Renal cortex interstitium (tissue), 11 donors: Measurements from ENCODE around the gene KCNMB4. TPM values are rescaled to one million over a fixed set of nuclear protein-coding genes. Genes with fewer than 3 reads are reported as not detected.

Experiments used
- DNase-seq, 11 donors: peaks; one replicate each; pipeline ENCODE4 v3.0.0-alpha.2; 2013; ENCODE audit warnings: low read depth in 9 of 11, low spot score in 4 of 11; ENCODE audit errors: extremely low read depth in 1 of 11
- polyA plus RNA-seq, 3 donors: library from polyadenylated mRNA; unstranded; fragments of 120-200 nt; gene quantifications; one replicate each; pipeline ENCODE4 v1.2.1, GENCODE V29; 2013; ENCODE audit not compliant: insufficient read length in 3 of 3

KCNMB4 gene
- polyA plus RNA-seq, 3 donors = 18.4 to 25.7 (median 20.7) TPM

GRCh38 chr12:70408004-70408790, 42.1 kb downstream of the KCNMB4 start:
- DNase-seq = no peak

GRCh38 chr12:70415987-70416386, 49.9 kb downstream of the KCNMB4 start:
- DNase-seq = no peak

DNA sequence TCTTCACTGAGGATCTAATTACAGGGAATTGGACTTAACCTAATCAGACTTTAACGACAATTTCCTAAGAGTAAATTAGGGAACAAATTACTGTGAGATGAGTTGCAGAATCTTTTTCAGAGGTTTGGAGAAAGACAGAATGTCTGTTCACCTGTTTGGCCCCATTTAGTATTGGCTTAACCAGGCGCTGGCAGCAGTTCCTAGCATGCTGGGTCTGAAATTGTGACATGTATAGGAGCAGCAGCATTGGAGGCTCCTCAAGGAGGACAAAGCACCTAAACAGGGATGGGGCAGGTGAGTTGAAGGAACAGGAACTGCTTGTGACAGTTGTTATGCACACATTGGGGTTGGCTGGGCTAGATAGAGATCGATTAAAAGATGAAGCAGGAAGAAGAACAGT, 51.0 kb downstream of the KCNMB4 start:
- no peak for DNase-seq

DNA sequence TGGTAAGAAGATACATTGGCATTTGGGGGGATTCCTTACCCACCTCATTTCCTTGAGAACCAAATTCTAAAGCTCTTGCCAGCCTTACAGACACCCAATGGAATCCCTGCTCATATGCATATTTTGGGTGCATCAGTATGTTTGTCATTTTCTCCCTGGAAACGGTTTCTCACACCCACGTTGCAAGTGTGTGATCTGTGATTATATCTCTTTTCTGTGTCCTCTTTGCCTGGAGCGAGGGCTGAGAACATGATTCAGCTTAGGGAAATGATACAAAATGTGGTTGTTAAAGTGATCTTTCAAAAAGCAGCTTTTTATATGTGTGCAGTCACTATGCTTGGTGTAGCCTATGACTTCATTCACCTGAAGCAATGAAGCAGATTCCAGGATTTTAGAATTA, 52.0 kb downstream of the KCNMB4 start:
- DNase-seq = no peak

- no peak for DNase-seq
Observed at GRCh38 chr12:70422631-70423030, 56.5 kb downstream of the KCNMB4 start.

- no peak for DNase-seq
Observed at GRCh38 chr12:70426620-70427019, 60.5 kb downstream of the KCNMB4 start.

GRCh38 chr12:70427611-70428010, 61.5 kb downstream of the KCNMB4 start:
- DNase-seq = no peak

DNA sequence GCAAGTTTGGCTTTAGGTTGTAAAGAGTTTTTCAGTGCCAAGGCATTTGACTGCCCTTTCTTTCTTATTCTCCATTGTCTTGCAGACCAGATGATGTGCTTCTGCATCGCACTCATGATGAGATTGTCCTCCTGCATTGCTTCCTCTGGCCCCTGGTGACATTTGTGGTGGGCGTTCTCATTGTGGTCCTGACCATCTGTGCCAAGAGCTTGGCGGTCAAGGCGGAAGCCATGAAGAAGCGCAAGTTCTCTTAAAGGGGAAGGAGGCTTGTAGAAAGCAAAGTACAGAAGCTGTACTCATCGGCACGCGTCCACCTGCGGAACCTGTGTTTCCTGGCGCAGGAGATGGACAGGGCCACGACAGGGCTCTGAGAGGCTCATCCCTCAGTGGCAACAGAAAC, 64.3 kb downstream of the KCNMB4 start:
- DNase-seq = no peak

GRCh38 chr12:70436836-70437235, 70.7 kb downstream of the KCNMB4 start:
- DNase-seq = no peak

GRCh38 chr12:70443062-70443673, 77.1 kb downstream of the KCNMB4 start:
- DNase-seq = no peak

- DNase-seq = no peak
Observed at GRCh38 chr12:70444903-70445302, 78.8 kb downstream of the KCNMB4 start.

GRCh38 chr12:70448371-70448770, 82.3 kb downstream of the KCNMB4 start:
- DNase-seq = no peak

DNA sequence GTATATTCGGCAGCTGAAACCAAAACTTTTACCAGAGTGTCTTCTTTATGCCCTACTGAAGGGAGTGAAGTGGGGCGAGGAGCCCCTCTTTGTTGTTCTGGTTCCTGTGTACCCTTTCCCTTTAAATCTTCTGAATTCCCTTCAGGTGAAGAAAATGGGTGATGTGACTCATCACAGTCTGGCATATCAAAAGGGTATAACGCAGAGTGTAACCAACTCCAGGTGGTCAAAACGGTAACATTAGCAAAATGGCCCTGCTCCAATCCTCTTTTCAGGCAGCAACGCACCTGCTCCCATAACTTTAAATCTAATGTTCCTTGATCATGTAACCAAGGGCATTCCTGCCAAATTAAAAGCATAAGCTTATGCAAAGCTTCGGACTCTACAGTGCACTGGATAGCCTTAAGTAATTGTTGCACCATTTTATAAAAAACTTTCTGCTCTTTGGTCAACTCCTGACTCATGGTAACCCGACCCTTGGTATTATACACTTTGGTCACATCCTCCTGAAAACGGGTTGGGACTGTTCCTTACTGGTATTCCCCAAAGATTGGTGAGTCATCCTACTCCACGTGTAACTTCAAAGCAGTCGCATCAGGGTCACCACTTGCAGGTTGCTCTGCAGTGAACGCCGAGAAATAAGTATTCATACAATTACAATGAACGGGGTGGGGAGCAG, 83.1 kb downstream of the KCNMB4 start:
- no peak for DNase-seq

- DNase-seq = no peak
Observed at GRCh38 chr12:70449753-70450341, 83.8 kb downstream of the KCNMB4 start.

GRCh38 chr12:70451528-70451927, 85.4 kb downstream of the KCNMB4 start:
- no peak for DNase-seq

DNA sequence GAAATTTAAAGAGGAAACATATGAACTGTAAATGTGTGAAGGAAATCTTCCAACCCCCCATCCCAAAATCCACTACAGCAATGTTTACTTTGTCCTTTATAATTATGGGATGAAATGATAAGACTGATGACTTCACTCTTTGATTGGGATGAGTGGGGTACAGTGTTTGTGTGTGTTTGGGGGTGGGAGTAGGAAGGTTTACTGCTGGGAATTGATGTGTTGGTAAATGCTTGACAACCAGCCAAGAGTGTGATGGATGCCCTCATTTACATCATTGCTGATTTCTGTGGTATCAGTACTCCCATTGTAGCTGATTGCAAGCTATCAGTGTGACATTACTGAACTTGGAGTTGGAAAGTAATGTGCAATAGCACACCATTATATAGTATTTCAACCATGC, 90.9 kb downstream of the KCNMB4 start:
- no peak for DNase-seq

DNA sequence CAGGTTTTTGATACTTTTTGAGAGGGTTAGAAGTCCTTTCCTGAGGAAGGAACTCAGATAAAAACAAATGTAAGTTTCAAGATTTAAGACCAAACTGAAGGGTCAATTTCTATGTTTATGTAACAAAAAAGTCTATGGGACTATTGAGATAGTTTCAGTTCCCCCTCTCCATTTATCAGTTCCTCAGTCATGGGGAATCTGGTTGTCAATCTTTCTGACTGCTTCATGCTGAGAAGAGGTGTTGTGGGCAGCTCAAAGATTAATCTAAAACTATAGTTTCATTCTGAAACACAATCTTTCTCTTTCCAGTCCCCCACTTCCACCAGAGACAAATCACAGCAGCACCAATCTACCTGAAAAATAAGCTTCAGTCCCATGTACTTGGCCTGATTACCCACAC, 93.7 kb downstream of the KCNMB4 start:
- no peak for DNase-seq

GRCh38 chr12:70463997-70464396, 97.9 kb downstream of the KCNMB4 start:
- DNase-seq = no peak

DNA sequence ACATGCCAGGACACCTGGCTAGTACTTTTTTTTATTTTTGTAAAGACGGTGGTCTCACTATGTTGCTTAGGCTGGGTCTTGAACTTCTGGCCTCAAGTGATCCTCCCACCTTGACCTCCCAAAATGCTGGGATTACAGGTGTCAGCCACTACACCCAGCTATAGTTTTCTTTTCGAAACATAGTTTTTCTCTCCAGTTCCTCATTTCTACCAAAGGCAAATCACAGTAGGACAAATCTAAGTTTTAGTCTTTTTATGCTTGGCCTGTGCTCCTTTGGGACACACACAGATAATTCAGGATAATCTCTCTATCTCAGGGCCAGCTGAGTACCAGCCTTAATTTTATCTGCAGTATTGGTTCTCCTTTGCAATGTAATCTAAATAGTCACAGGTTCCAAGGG, 100.7 kb downstream of the KCNMB4 start:
- DNase-seq = no peak

GRCh38 chr12:70467476-70467875, 101.4 kb downstream of the KCNMB4 start:
- DNase-seq = no peak
